CD8-positive, alpha-beta memory T cell (primary cell): ENCODE results near the gene TMEM130. TPM values are rescaled to one million over a fixed set of nuclear protein-coding genes. Genes with fewer than 3 reads are reported as not detected.
A peak's percentile ranks its signal among the peaks of the same experiment; 100 is the strongest.

ENCODE experiments used
- CTCF ChIA-PET: fragments of 350-600 bp; sonication (Branson Sonifier 250); formaldehyde crosslinking; loops from one replicate; lab custom pipeline; 2021; ENCODE audit warnings: antibody characterized with exemption; lab: Charles Lee
- POLR2A ChIA-PET: fragments of 350-600 bp; sonication (Branson Sonifier 250); formaldehyde crosslinking; loops from one replicate; lab custom pipeline; 2021; ENCODE audit warnings: antibody characterized with exemption; lab: Charles Lee
- DNase-seq, 5 donors: peaks; one replicate each; pipeline versions ENCODE4 v3.0.0 to v3.0.0-alpha.2; 2020 to 2022; ENCODE audit warnings: mixed read lengths in 1 of 5
- H3K27ac ChIP-seq: one replicate; pipeline ENCODE4 v1.7.0; 2013; ENCODE audit warnings: low read depth, mild to moderate bottlenecking, low read length, moderate library complexity
- H3K27me3 ChIP-seq: 2 replicates; pipeline ENCODE4 v1.7.0; 2013; ENCODE audit warnings: low read length, mild to moderate bottlenecking; ENCODE audit not compliant: insufficient read depth, poor library complexity, severe bottlenecking
- H3K36me3 ChIP-seq: 2 replicates; pipeline ENCODE4 v1.7.0; 2013; ENCODE audit warnings: mild to moderate bottlenecking, low read length, moderate library complexity; ENCODE audit not compliant: insufficient read depth
- H3K4me1 ChIP-seq: 2 replicates; pipeline ENCODE4 v1.7.0; 2013; ENCODE audit warnings: mild to moderate bottlenecking, low read length, moderate library complexity; ENCODE audit not compliant: insufficient read depth
- H3K4me3 ChIP-seq: 2 replicates; pipeline ENCODE4 v1.7.0; 2013; ENCODE audit warnings: mild to moderate bottlenecking, low read length
- H3K9me3 ChIP-seq: 2 replicates; pipeline ENCODE4 v1.7.0; 2013; ENCODE audit warnings: mild to moderate bottlenecking, low read length
- H3K27ac Mint-ChIP-seq, 8 donors: one replicate each; pipeline ENCODE4 v1.8.0; 2020 to 2021; ENCODE audit warnings: mixed read lengths in 8 of 8, mild to moderate bottlenecking in 6 of 8, inconsistent platforms in 3 of 8, moderate library complexity in 3 of 8
- H3K27me3 Mint-ChIP-seq, 2 donors: one replicate each; pipeline ENCODE4 v1.8.0; 2020 to 2021; ENCODE audit warnings: mixed read lengths in 2 of 2, mild to moderate bottlenecking in 1 of 2, moderate library complexity in 1 of 2
- H3K36me3 Mint-ChIP-seq, 3 donors: one replicate each; pipeline ENCODE4 v1.8.0; 2020 to 2021; ENCODE audit warnings: mixed read lengths in 3 of 3, inconsistent platforms in 1 of 3, mild to moderate bottlenecking in 1 of 3
- H3K4me1 Mint-ChIP-seq, 3 donors: one replicate each; pipeline ENCODE4 v1.8.0; 2020 to 2021; ENCODE audit warnings: mixed read lengths in 3 of 3, inconsistent platforms in 1 of 3, mild to moderate bottlenecking in 1 of 3
- H3K4me3 Mint-ChIP-seq, 7 donors: one replicate each; pipeline ENCODE4 v1.8.0; 2020 to 2021; ENCODE audit warnings: mixed read lengths in 7 of 7, mild to moderate bottlenecking in 6 of 7, moderate library complexity in 4 of 7, inconsistent platforms in 2 of 7
- H3K9me3 Mint-ChIP-seq, 5 donors: one replicate each; pipeline ENCODE4 v1.8.0; 2020 to 2022; ENCODE audit warnings: mixed read lengths in 5 of 5, mild to moderate bottlenecking in 3 of 5, moderate library complexity in 2 of 5, inconsistent platforms in 1 of 5
- polyA plus RNA-seq: library from polyadenylated mRNA; unstranded; fragments of 300-500 nt; fragmentation: Illumina TruSeq; gene quantifications from one replicate; pipeline ENCODE4 v1.2.3, GENCODE V29; 2021
- total RNA-seq, 2 experiments: library from RNA; stranded (reverse); gene quantifications; one replicate each; pipeline ENCODE4 v1.2.3, GENCODE V29; 2021

TMEM130 gene
- total and polyA plus RNA-seq, 3 experiments from 2014 or later, result not detected

GRCh38 chr7:98881561-98882315, 11.9 kb upstream of the TMEM130 start:
- peaks cover 22 to 46% (median 27%) of the 10 kb centered on the region in 3 donors for H3K4me1 Mint-ChIP-seq
- H3K36me3 Mint-ChIP-seq, result peaks cover 0 to 57% (median 6%) of the 10 kb centered on the region in 3 donors
- Histone ChIP-seq H3K9me3 (no peaks in the 10 kb centered on the region), H3K36me3 (peaks cover 23% of the 10 kb centered on the region), H3K4me1 (peaks cover 18% of the 10 kb centered on the region), H3K27me3 (no peaks in the 10 kb centered on the region), H3K27ac (no peak overlapping the region), H3K4me3 (no peak overlapping the region)
- POLR2A ChIA-PET, result no interaction called here
- CTCF ChIA-PET, result interaction anchor here (0.9 to 1.2 kb wide), 2 partner anchors 9 to 21 kb away, joined by 3 to 4 read pairs; no protein-coding TSS in a partner anchor
- DNase-seq, result no peak
- H3K9me3 Mint-ChIP-seq, result no peaks in the 10 kb centered on the region
- H3K27me3 Mint-ChIP-seq, result peaks cover 0 to 5% of the 10 kb centered on the region in 2 donors
- H3K27ac Mint-ChIP-seq, result peak overlapping the region in 2 of 8 donors; percentile 50 to 54
- peak overlapping the region in 2 of 7 donors; percentile 35 to 42 for H3K4me3 Mint-ChIP-seq

DNA sequence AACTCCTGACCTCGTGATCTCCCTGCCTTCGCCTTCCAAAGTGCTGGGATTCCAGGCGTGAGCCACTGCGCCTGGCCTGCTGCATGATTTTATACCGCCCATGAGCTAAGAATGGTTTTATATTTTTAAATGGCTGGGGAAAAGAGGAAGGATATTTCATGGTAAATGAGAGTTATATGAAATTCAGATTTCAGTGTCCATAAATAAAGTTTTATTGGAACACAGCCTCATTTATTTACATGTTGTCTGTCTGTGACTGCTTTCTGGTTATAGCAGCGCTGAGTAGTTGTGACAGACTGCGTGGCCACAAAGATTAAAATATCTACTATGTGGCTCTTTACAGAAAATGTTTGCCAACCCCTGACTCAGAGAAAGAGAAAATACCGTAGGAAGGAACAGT, 10.7 kb upstream of the TMEM130 start:
- Mint-ChIP-seq H3K27me3 (peaks cover 5% of the 10 kb centered on the region in 2 donors), H3K4me1 (peaks cover 22 to 42% (median 24%) of the 10 kb centered on the region in 3 donors), H3K36me3 (peaks cover 0 to 49% (median 6%) of the 10 kb centered on the region in 3 donors), H3K4me3 (peak overlapping the region; percentile 94 to 99 (median 97)), H3K27ac (peak overlapping the region in 7 of 8 donors; percentile 65 to 100 (median 95)), H3K9me3 (no peaks in the 10 kb centered on the region)
- no peaks in the 10 kb centered on the region for H3K9me3 ChIP-seq
- no peak overlapping the region for H3K27ac ChIP-seq
- no peak overlapping the region for H3K4me3 ChIP-seq
- ChIA-PET CTCF (interaction anchor here (1.1 to 1.5 kb wide), 4 partner anchors 10 to 264 kb away, joined by 3 to 7 read pairs (median 4); no protein-coding TSS in a partner anchor), POLR2A (interaction anchor here (0.6 kb wide), 1 partner anchor 41 kb away, joined by 6 read pairs; no protein-coding TSS in a partner anchor)
- H3K27me3 ChIP-seq, result no peaks in the 10 kb centered on the region
- DNase-seq, result no peak
- peaks cover 18% of the 10 kb centered on the region for H3K4me1 ChIP-seq
- H3K36me3 ChIP-seq, result peaks cover 23% of the 10 kb centered on the region

DNA sequence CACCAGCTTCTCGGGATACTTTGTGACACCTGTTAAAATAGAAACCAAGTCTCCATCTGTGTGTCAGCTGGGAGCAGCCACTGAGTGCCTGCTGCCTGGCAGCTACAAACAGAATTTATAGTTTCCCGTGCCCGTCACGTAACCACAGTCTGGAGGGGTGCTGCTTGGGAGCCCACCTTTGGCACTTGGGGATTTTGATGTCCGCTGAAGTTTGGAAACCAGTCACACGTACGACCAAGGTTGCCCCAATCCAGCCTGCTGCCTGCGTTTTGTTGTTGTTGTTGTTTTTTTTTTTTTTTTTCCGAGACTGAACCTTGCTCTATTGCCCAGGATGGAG, 10.1 kb upstream of the TMEM130 start:
- Mint-ChIP-seq H3K4me1 (peaks cover 22 to 42% (median 24%) of the 10 kb centered on the region in 3 donors), H3K4me3 (peak overlapping the region; percentile 94 to 99 (median 97)), H3K36me3 (peaks cover 0 to 49% (median 6%) of the 10 kb centered on the region in 3 donors), H3K27me3 (peaks cover 5 to 8% of the 10 kb centered on the region in 2 donors), H3K9me3 (no peaks in the 10 kb centered on the region), H3K27ac (peak overlapping the region; percentile 95 to 100 (median 96))
- no peak for DNase-seq
- no peaks in the 10 kb centered on the region for H3K9me3 ChIP-seq
- H3K27ac ChIP-seq, result peak overlapping the region; percentile 39
- no peaks in the 10 kb centered on the region for H3K27me3 ChIP-seq
- peak overlapping the region; percentile 99 for H3K4me3 ChIP-seq
- peaks cover 23% of the 10 kb centered on the region for H3K36me3 ChIP-seq
- H3K4me1 ChIP-seq, result peaks cover 18% of the 10 kb centered on the region
- ChIA-PET CTCF (interaction anchor here (1.0 to 1.5 kb wide), 6 partner anchors 11 to 629 kb away, joined by 3 to 7 read pairs (median 4); no protein-coding TSS in a partner anchor), POLR2A (interaction anchor here (0.5 to 0.7 kb wide), 3 partner anchors 10 to 437 kb away, joined by 4 to 6 read pairs (median 4); no protein-coding TSS in a partner anchor)

GRCh38 chr7:98879198-98879978, 9.6 kb upstream of the TMEM130 start:
- CTCF ChIA-PET, result interaction anchor here (0.9 to 1.5 kb wide), 8 partner anchors 11 to 629 kb away, joined by 3 to 7 read pairs (median 4); no protein-coding TSS in a partner anchor
- Mint-ChIP-seq H3K27ac (peak overlapping the region; percentile 95 to 100 (median 96)), H3K4me1 (peaks cover 22 to 42% (median 24%) of the 10 kb centered on the region in 3 donors), H3K9me3 (no peaks in the 10 kb centered on the region), H3K27me3 (peaks cover 5 to 8% of the 10 kb centered on the region in 2 donors), H3K4me3 (peak overlapping the region; percentile 94 to 99 (median 97)), H3K36me3 (peaks cover 0 to 44% (median 6%) of the 10 kb centered on the region in 3 donors)
- POLR2A ChIA-PET, result interaction anchor here (0.5 to 0.9 kb wide), 3 partner anchors 11 to 437 kb away, joined by 4 read pairs; no protein-coding TSS in a partner anchor
- peak overlapping the region; percentile 90 for H3K27ac ChIP-seq
- peaks cover 23% of the 10 kb centered on the region for H3K36me3 ChIP-seq
- DNase-seq, result peak; percentile 46 to 79 (median 71)
- H3K9me3 ChIP-seq, result no peaks in the 10 kb centered on the region
- H3K4me1 ChIP-seq, result peaks cover 18% of the 10 kb centered on the region
- no peaks in the 10 kb centered on the region for H3K27me3 ChIP-seq
- peak overlapping the region; percentile 99 for H3K4me3 ChIP-seq

DNA sequence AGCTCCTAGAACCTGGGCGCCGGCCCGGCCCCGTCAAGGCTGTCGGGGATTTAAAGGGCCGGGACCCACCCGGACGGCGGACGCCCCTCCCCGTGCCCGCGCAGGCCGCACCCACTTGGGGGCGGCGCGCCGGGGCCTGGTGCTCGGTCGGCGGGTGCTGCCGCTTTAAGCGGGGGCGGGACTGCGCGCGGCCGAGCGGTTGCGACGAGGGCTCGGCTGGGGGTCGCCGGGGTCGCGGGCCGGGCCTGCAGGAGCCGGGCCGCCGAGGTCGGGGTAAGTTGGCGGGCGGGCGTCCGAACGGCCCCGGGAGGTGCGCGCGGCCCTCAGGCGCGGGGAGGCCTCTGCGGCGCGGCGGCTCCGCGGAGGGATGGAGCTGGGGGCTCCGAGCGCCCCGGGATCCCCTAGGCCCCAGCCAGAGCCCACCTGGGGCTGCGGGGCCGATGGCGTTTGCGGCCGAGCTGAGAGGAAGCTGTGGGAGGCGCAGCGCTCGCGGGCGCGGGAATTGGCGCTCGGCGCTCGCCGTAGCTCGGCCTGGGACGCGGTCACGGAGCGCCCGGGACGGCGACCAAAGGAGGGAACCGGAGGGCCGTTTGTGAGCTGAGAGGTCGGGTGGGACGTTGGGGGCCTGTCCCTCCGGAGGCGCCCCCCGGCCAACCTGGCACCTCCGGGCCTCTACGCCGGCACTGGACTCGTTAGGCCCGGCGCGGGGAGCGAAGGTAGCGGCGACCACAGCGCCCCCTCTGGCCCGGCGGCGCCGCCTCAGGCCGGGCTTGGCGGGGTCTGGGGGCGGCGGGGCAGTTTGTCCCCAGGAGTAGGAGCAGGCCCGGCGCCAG, 8.8 kb upstream of the TMEM130 start, which contains the start of gene TRRAP:
Gene TRRAP (plus strand): TSS at position 168 of the 833 bp plus-strand sequence. CDS start 2,619 bp downstream, outside the sequence.
- Histone ChIP-seq H3K4me3 (peak within 1 kb of the TSS; percentile 99), H3K27ac (peak within 1 kb of the TSS; percentile 90), H3K4me1 (peaks cover 18% of the 10 kb centered on the region), H3K36me3 (peaks cover 19% of the 10 kb centered on the region), H3K27me3 (no peaks in the 10 kb centered on the region), H3K9me3 (no peaks in the 10 kb centered on the region)
- no peaks in the 10 kb centered on the region for H3K9me3 Mint-ChIP-seq
- ChIA-PET POLR2A (interaction anchor here (0.9 kb wide), 1 partner anchor 52 kb away, joined by 4 read pairs; no protein-coding TSS in a partner anchor), CTCF (interaction anchor here (0.6 to 1.3 kb wide), 8 partner anchors 8 to 107 kb away, joined by 3 to 7 read pairs (median 3); partner anchors contain the start of gene TMEM130)
- DNase-seq, result peak; percentile 60 to 85 (median 78)
- H3K27ac Mint-ChIP-seq, result peak within 1 kb of the TSS; percentile 95 to 100 (median 96)
- H3K36me3 Mint-ChIP-seq, result peaks cover 0 to 36% (median 6%) of the 10 kb centered on the region in 3 donors
- H3K27me3 Mint-ChIP-seq, result peaks cover 5 to 8% of the 10 kb centered on the region in 2 donors
- H3K4me3 Mint-ChIP-seq, result peak within 1 kb of the TSS; percentile 94 to 99 (median 97)
- peaks cover 18 to 37% (median 20%) of the 10 kb centered on the region in 3 donors for H3K4me1 Mint-ChIP-seq

DNA sequence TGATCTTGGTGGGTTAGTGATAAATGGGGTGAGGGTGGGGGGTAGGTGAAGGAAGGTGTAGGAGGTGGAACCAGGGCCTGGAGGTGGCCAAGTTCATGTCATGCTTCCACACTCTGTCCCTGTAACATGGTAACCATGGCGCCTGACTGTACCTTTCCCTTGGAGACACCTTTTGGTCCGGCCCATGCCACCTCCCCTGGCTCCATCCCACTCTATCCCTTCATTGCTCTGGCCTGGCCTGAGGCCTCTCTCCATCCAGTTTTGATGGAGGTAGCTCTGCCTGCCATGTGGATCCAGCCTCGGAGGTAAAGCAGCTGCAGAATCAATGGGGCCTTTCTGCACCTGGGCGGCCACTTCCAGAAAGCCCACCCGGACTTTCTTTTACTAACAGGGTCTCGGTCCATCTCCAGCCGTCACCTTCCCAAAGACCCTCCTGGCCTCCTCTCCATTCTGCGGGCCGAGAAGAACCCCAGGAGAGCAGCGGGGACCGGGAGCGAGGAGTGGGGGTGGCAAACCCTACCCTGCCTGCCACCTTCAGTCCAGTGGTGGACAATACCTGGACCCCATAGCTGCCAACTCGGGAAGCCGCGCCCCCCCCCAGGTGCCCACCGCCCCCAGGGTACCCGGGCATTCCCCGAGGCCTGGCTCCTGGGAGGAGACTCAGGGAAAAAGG, 8.0 kb upstream of the TMEM130 start:
- Histone ChIP-seq H3K27ac (peak overlapping the region; percentile 90), H3K36me3 (peaks cover 14% of the 10 kb centered on the region), H3K4me1 (peaks cover 18% of the 10 kb centered on the region), H3K9me3 (no peaks in the 10 kb centered on the region), H3K4me3 (peak overlapping the region; percentile 47), H3K27me3 (no peaks in the 10 kb centered on the region)
- Mint-ChIP-seq H3K9me3 (no peaks in the 10 kb centered on the region), H3K27ac (peak overlapping the region in 5 of 8 donors; percentile 36 to 74 (median 67)), H3K36me3 (peaks cover 0 to 29% (median 4%) of the 10 kb centered on the region in 3 donors), H3K27me3 (peaks cover 5 to 9% of the 10 kb centered on the region in 2 donors), H3K4me1 (peaks cover 18 to 35% (median 19%) of the 10 kb centered on the region in 3 donors), H3K4me3 (peak overlapping the region; percentile 57 to 92 (median 71))
- POLR2A ChIA-PET, result interaction anchor here (0.9 kb wide), 1 partner anchor 53 kb away, joined by 4 read pairs; no protein-coding TSS in a partner anchor
- no peak for DNase-seq
- CTCF ChIA-PET, result interaction anchor here (0.8 to 1.3 kb wide), 4 partner anchors 10 to 14 kb away, joined by 3 to 7 read pairs (median 4); no protein-coding TSS in a partner anchor
